OCI-LY1 (cell line): ENCODE results near the gene ADAMTS12.

Experiments
- H2AFZ ChIP-seq: fragments of 200-600 bp; sonication (generic), shearing (Covaris generic); 2 replicates; pipeline ENCODE4 v1.6.0; 2014; ENCODE audit warnings: antibody characterized with exemption, mild to moderate bottlenecking, low read length
- H3F3A ChIP-seq: fragments of 200-600 bp; sonication (generic), shearing (Covaris generic); 2 replicates; pipeline ENCODE4 v1.6.0; 2014; ENCODE audit warnings: mild to moderate bottlenecking, antibody characterized with exemption, low read length, moderate library complexity; ENCODE audit not compliant: insufficient read depth
- H3K27ac ChIP-seq: fragments of 200-600 bp; sonication (generic); 2 replicates; pipeline ENCODE4 v1.5.1; 2014; ENCODE audit warnings: low read length, mixed run types, mild to moderate bottlenecking, low read depth; ENCODE audit not compliant: poor library complexity, severe bottlenecking
- H3K27me3 ChIP-seq: fragments of 200-600 bp; sonication (generic); 2 replicates; pipeline ENCODE4 v1.6.0; 2014; ENCODE audit warnings: antibody characterized with exemption, mild to moderate bottlenecking, low read length, moderate library complexity; ENCODE audit not compliant: insufficient read depth
- H3K36me3 ChIP-seq: fragments of 200-600 bp; sonication (generic); 2 replicates; pipeline ENCODE4 v1.6.1; 2014; ENCODE audit warnings: mild to moderate bottlenecking, antibody characterized with exemption, low read length, moderate library complexity, mixed read lengths; ENCODE audit not compliant: insufficient read depth
- H3K4me1 ChIP-seq: fragments of 200-600 bp; sonication (generic); 2 replicates; pipeline ENCODE4 v1.5.1; 2014; ENCODE audit warnings: mild to moderate bottlenecking, low read length, moderate library complexity; ENCODE audit not compliant: insufficient read depth, severe bottlenecking
- H3K4me2 ChIP-seq: fragments of 200-600 bp; sonication (generic), shearing (Covaris generic); 2 replicates; pipeline ENCODE4 v1.6.1; 2014; ENCODE audit warnings: low read length
- H3K4me3 ChIP-seq: fragments of 200-600 bp; sonication (generic); 2 replicates; pipeline ENCODE4 v1.5.1; 2014; ENCODE audit warnings: low read length, low read depth, mild to moderate bottlenecking, mixed read lengths; ENCODE audit not compliant: poor library complexity, severe bottlenecking
- H3K79me2 ChIP-seq: fragments of 200-600 bp; shearing (Covaris generic); 2 replicates; pipeline ENCODE4 v1.6.1; 2016; ENCODE audit warnings: mixed run types, low read length, mixed read lengths; ENCODE audit not compliant: insufficient read depth
- H3K9ac ChIP-seq: fragments of 200-600 bp; sonication (generic), shearing (Covaris generic); 2 replicates; pipeline ENCODE4 v1.6.1; 2014; ENCODE audit warnings: mild to moderate bottlenecking, low read length, mixed read lengths
- H3K9me2 ChIP-seq: fragments of 200-600 bp; sonication (generic), shearing (Covaris generic); 2 replicates; pipeline ENCODE4 v1.6.1; 2014; ENCODE audit warnings: low read depth, mild to moderate bottlenecking, low read length, mixed read lengths
- H3K9me3 ChIP-seq: fragments of 200-600 bp; shearing (Covaris generic); 2 replicates; pipeline ENCODE4 v1.6.1; 2014; ENCODE audit warnings: low read length, mixed read lengths
- H4K20me1 ChIP-seq: fragments of 200-600 bp; sonication (generic), shearing (Covaris generic); 2 replicates; pipeline ENCODE4 v1.6.0; 2016; ENCODE audit warnings: mild to moderate bottlenecking, low read length; ENCODE audit not compliant: insufficient read depth
- CTCF ChIP-seq: fragments of 200-600 bp; sonication (generic), shearing (Covaris generic); IDR thresholded peaks from 2 replicates; pipeline ENCODE4 v1.5.1; 2017; ENCODE audit warnings: mild to moderate bottlenecking, antibody characterized with exemption, low read length, moderate library complexity, mixed read lengths
- EZH2 ChIP-seq: fragments of 200-600 bp; sonication (generic), shearing (Covaris generic); IDR thresholded peaks from 2 replicates; pipeline ENCODE4 v1.8.0; 2017; ENCODE audit warnings: borderline replicate concordance, mixed run types, mild to moderate bottlenecking, antibody characterized with exemption, low read length, moderate library complexity, mixed read lengths

Gene ADAMTS12

DNA sequence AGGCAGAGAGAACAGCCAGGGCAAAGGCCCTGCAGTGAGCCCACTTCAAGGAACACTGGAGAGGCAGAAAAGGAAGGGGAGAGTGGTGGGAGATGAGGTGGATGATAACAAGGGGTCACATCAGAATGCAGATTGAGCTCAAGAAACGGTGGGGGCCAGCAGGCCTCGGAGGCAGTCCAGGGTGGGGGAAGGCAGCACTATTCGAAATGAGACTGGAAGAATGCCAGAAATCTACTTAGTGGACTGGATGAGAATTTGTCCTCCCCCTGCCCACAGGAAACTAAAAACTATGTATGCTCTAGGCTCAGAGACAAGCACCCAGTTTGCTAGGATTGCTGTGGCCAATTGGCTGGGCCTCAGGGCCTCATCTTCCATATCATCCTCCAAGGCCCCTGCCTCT lies 148.7 kb downstream of the ADAMTS12 start:
- no peaks in the 10 kb centered on the region for H3K79me2 ChIP-seq
- H2AFZ ChIP-seq: no peak overlapping the region
- H3K9ac ChIP-seq: no peak overlapping the region
- no peaks in the 10 kb centered on the region for H3K4me1 ChIP-seq
- H4K20me1 ChIP-seq: no peaks in the 10 kb centered on the region
- no peak overlapping the region for H3K4me3 ChIP-seq
- H3K27ac ChIP-seq: no peak overlapping the region
- no peak for TF ChIP-seq CTCF
- no peaks in the 10 kb centered on the region for H3K36me3 ChIP-seq
- no peaks in the 10 kb centered on the region for H3K9me3 ChIP-seq
- no peaks in the 10 kb centered on the region for H3F3A ChIP-seq
- no peak overlapping the region for H3K4me2 ChIP-seq
- no peaks in the 10 kb centered on the region for H3K9me2 ChIP-seq
- H3K27me3 ChIP-seq: no peaks in the 10 kb centered on the region

- H3K27me3 ChIP-seq: no peaks in the 10 kb centered on the region
- H2AFZ ChIP-seq: no peak overlapping the region
- no peak overlapping the region for H3K9ac ChIP-seq
- H3K36me3 ChIP-seq: no peaks in the 10 kb centered on the region
- no peak overlapping the region for H3K27ac ChIP-seq
- no peaks in the 10 kb centered on the region for H3K9me3 ChIP-seq
- H3K79me2 ChIP-seq: no peaks in the 10 kb centered on the region
- no peaks in the 10 kb centered on the region for H3K4me1 ChIP-seq
- no peak for TF ChIP-seq CTCF
- TF ChIP-seq EZH2: no peak
- H3K4me2 ChIP-seq: no peak overlapping the region
- no peaks in the 10 kb centered on the region for H4K20me1 ChIP-seq
- no peaks in the 10 kb centered on the region for H3K9me2 ChIP-seq
- H3F3A ChIP-seq: no peaks in the 10 kb centered on the region
- no peak overlapping the region for H3K4me3 ChIP-seq
Observed at GRCh38 chr5:33742181-33742580, 149.6 kb downstream of the ADAMTS12 start.

- H3K27me3 ChIP-seq: no peaks in the 10 kb centered on the region
- no peaks in the 10 kb centered on the region for H3K4me1 ChIP-seq
- no peaks in the 10 kb centered on the region for H3K36me3 ChIP-seq
- H3K9ac ChIP-seq: no peak overlapping the region
- H3K4me2 ChIP-seq: no peak overlapping the region
- TF ChIP-seq EZH2 (no peak), CTCF (no peak)
- no peak overlapping the region for H3K4me3 ChIP-seq
- H3K9me2 ChIP-seq: no peaks in the 10 kb centered on the region
- H4K20me1 ChIP-seq: no peaks in the 10 kb centered on the region
- no peaks in the 10 kb centered on the region for H3K9me3 ChIP-seq
- H3K27ac ChIP-seq: no peak overlapping the region
- H2AFZ ChIP-seq: no peak overlapping the region
- no peaks in the 10 kb centered on the region for H3K79me2 ChIP-seq
- H3F3A ChIP-seq: no peaks in the 10 kb centered on the region
Observed at GRCh38 chr5:33738967-33739366, 152.8 kb downstream of the ADAMTS12 start.
